H1 (cell line): Measurements from ENCODE around the gene TMEM183A. TPM values are rescaled to one million over a fixed set of nuclear protein-coding genes. Genes with fewer than 3 reads are reported as not detected.

Experiments used
- CTCF ChIA-PET: fragments of 300-600 bp; sonication (Branson Sonifier 250); formaldehyde crosslinking; loops from one replicate; lab custom pipeline; 2021; ENCODE audit not compliant: partially characterized antibody; lab: Charles Lee
- POLR2A ChIA-PET: fragments of 300-600 bp; sonication (Branson Sonifier 250); formaldehyde crosslinking; loops from one replicate; lab custom pipeline; 2021; ENCODE audit warnings: inconsistent platforms; ENCODE audit not compliant: partially characterized antibody; lab: Charles Lee
- DNase-seq, 2 experiments: peaks; one replicate each; pipeline versions ENCODE4 v3.0.0 to v3.0.0-alpha.2; 2010 to 2022; ENCODE audit warnings: low spot score in 2 of 2, low read depth in 1 of 2, mixed read lengths in 1 of 2
- FAIRE-seq: peaks from 2 replicates; lab custom pipeline; 2011; peaks lifted over from hg19 to GRCh38; lab: Jason Lieb, UNC
- H2AFZ ChIP-seq: 2 replicates; pipeline ENCODE4 v1.8.1; 2012; ENCODE audit warnings: low read length, inconsistent platforms
- H2AK5ac ChIP-seq: 2 replicates; pipeline ENCODE4 v1.6.1; 2013; ENCODE audit warnings: low read depth, low read length
- H2BK120ac ChIP-seq: replicated peaks from 2 replicates; pipeline ENCODE3; 2013; ENCODE audit warnings: low read depth, low read length, inconsistent platforms
- H2BK12ac ChIP-seq: 2 replicates; pipeline ENCODE4 v1.6.1; 2013; ENCODE audit warnings: low read depth, low read length
- H2BK15ac ChIP-seq: 2 replicates; pipeline ENCODE4 v1.6.1; 2013; ENCODE audit warnings: low read length
- H2BK20ac ChIP-seq: 2 replicates; pipeline ENCODE4 v1.6.1; 2013; ENCODE audit warnings: low read length
- H2BK5ac ChIP-seq: 2 replicates; pipeline ENCODE4 v1.6.1; 2013; ENCODE audit warnings: low read depth, low read length
- H3K14ac ChIP-seq: 2 replicates; pipeline ENCODE4 v1.6.1; 2013; ENCODE audit warnings: inconsistent platforms; ENCODE audit not compliant: insufficient read length
- H3K18ac ChIP-seq: 2 replicates; pipeline ENCODE4 v1.6.1; 2013; ENCODE audit warnings: low read length; ENCODE audit errors: extremely low read depth
- H3K23ac ChIP-seq: 2 replicates; pipeline ENCODE4 v1.6.1; 2013; ENCODE audit warnings: inconsistent platforms; ENCODE audit not compliant: insufficient read length
- H3K23me2 ChIP-seq: 2 replicates; pipeline ENCODE4 v1.6.1; 2013; ENCODE audit warnings: low read depth, low read length
- H3K27ac ChIP-seq: 2 replicates; pipeline ENCODE4 v1.6.1; 2011; ENCODE audit warnings: low read depth, low read length, inconsistent platforms
- H3K27me3 ChIP-seq, 4 experiments: replicated peaks in 1 of 4; 1 replicate in 1 of 4; 2 replicates in 3 of 4; pipeline versions ENCODE4 v1.6.1 to v1.8.1; 2011 to 2013; ENCODE audit warnings: low read length in 3 of 4, mild to moderate bottlenecking in 3 of 4, inconsistent platforms in 2 of 4, mixed read lengths in 2 of 4, moderate library complexity in 1 of 4; ENCODE audit not compliant: control insufficient read depth in 3 of 4, insufficient read depth in 3 of 4; ENCODE audit errors: extremely low read depth in 1 of 4
- H3K36me3 ChIP-seq, 4 experiments: 2 replicates each; pipeline versions ENCODE4 v1.6.1 to v1.8.1; 2011 to 2013; ENCODE audit warnings: mild to moderate bottlenecking in 4 of 4, low read length in 3 of 4, moderate library complexity in 2 of 4, control low read depth in 1 of 4, inconsistent platforms in 1 of 4; ENCODE audit not compliant: insufficient read depth in 4 of 4, control insufficient read depth in 2 of 4
- H3K4ac ChIP-seq: replicated peaks from 2 replicates; pipeline ENCODE3; 2013; ENCODE audit warnings: low read length, low read depth, mixed read lengths, inconsistent platforms; ENCODE audit not compliant: insufficient read length
- H3K4me1 ChIP-seq, 4 experiments: replicated peaks in 1 of 4; 1 replicate in 1 of 4; 2 replicates in 3 of 4; pipeline versions ENCODE4 v1.6.1 to v1.8.1; 2011 to 2013; ENCODE audit warnings: low read length in 3 of 4, inconsistent platforms in 2 of 4, mixed read lengths in 1 of 4; ENCODE audit not compliant: insufficient read depth in 4 of 4, control insufficient read depth in 3 of 4
- H3K4me2 ChIP-seq, 2 experiments: 2 replicates each; pipeline versions ENCODE4 v1.6.1 to v1.8.1; 2011 to 2013; ENCODE audit warnings: low read depth in 2 of 2, low read length in 2 of 2, control low read depth in 1 of 2, inconsistent platforms in 1 of 2, mild to moderate bottlenecking in 1 of 2; ENCODE audit not compliant: insufficient read depth in 1 of 2
- H3K4me3 ChIP-seq, 4 experiments: fragments of 200-600, 300-600 bp in 1 of 4; sonication (generic), shearing (Covaris generic), sonication (Bioruptor Twin) in 1 of 4; 2 replicates each; pipeline versions ENCODE4 v1.5.1 to v1.8.1; 2011 to 2016; ENCODE audit warnings: low read length in 4 of 4, low read depth in 3 of 4, control low read depth in 2 of 4, inconsistent platforms in 2 of 4, mild to moderate bottlenecking in 2 of 4, mixed read lengths in 1 of 4, moderate library complexity in 1 of 4; ENCODE audit not compliant: insufficient read depth in 2 of 4; ENCODE audit errors: extremely low read depth in 1 of 4
- H3K56ac ChIP-seq: replicated peaks from 2 replicates; pipeline ENCODE3; 2013; ENCODE audit warnings: low read depth, mild to moderate bottlenecking, mixed read lengths, low read length, inconsistent platforms; ENCODE audit not compliant: insufficient read length
- H3K79me1 ChIP-seq: 2 replicates; pipeline ENCODE4 v1.6.1; 2013; ENCODE audit warnings: low read depth, low read length, control low read depth
- H3K79me2 ChIP-seq, 2 experiments: 2 replicates each; pipeline versions ENCODE4 v1.6.1 to v1.8.1; 2012 to 2013; ENCODE audit warnings: low read length in 2 of 2, mild to moderate bottlenecking in 2 of 2, inconsistent platforms in 1 of 2; ENCODE audit not compliant: insufficient read depth in 2 of 2, control insufficient read depth in 1 of 2
- H3K9ac ChIP-seq, 4 experiments: replicated peaks in 1 of 4; 1 replicate in 1 of 4; 2 replicates in 3 of 4; pipeline versions ENCODE4 v1.6.1 to v1.8.1; 2011 to 2013; ENCODE audit warnings: low read depth in 3 of 4, low read length in 3 of 4, control low read depth in 2 of 4, mild to moderate bottlenecking in 2 of 4, moderate library complexity in 2 of 4, inconsistent platforms in 1 of 4; ENCODE audit errors: extremely low read depth in 1 of 4
- H3K9me3 ChIP-seq, 2 experiments: 2 replicates each; pipeline versions ENCODE4 v1.6.1 to v1.8.1; 2012 to 2013; ENCODE audit warnings: mild to moderate bottlenecking in 2 of 2, moderate library complexity in 2 of 2, control low read depth in 1 of 2, inconsistent platforms in 1 of 2, low read depth in 1 of 2, low read length in 1 of 2, mixed read lengths in 1 of 2; ENCODE audit not compliant: insufficient read depth in 2 of 2
- H4K20me1 ChIP-seq, 2 experiments: replicated peaks in 1 of 2; 2 replicates each; pipeline versions ENCODE3 to v1.8.1; 2011 to 2013; ENCODE audit warnings: inconsistent platforms in 2 of 2, low read length in 2 of 2, mild to moderate bottlenecking in 1 of 2; ENCODE audit not compliant: insufficient read depth in 2 of 2, control insufficient read depth in 1 of 2
- H4K5ac ChIP-seq: 2 replicates; pipeline ENCODE4 v1.6.1; 2013; ENCODE audit warnings: low read length, low read depth, mixed read lengths, inconsistent platforms; ENCODE audit not compliant: insufficient read length
- H4K8ac ChIP-seq: 2 replicates; pipeline ENCODE4 v1.8.0; 2013; ENCODE audit warnings: mild to moderate bottlenecking, moderate library complexity, low read length, inconsistent platforms; ENCODE audit not compliant: insufficient read depth; ENCODE audit errors: extremely low read depth
- H4K91ac ChIP-seq: replicated peaks from 2 replicates; pipeline ENCODE3; 2013; ENCODE audit warnings: low read length, mixed read lengths, inconsistent platforms; ENCODE audit not compliant: insufficient read length
- CTBP2 ChIP-seq: IDR thresholded peaks from 2 replicates; pipeline ENCODE4 v1.7.0; 2011; ENCODE audit warnings: borderline replicate concordance, mild to moderate bottlenecking, moderate library complexity, mixed read lengths, low read length; ENCODE audit not compliant: insufficient read depth, insufficient read length
- PHF8 ChIP-seq: fragments of 200-600 bp; sonication (generic); conservative IDR thresholded peaks from 2 replicates; pipeline ENCODE4 v1.7.1; 2012; ENCODE audit warnings: low read depth, mild to moderate bottlenecking, inconsistent platforms, low read length, moderate library complexity
- WGBS, 2 experiments: shearing (Covaris generic) in 1 of 2; methylation state at CpG; one replicate each; pipeline versions ENCODE4 v1.1.6 to v1.1.7; 2013 to 2015; ENCODE audit warnings: low lambda C conversion rate in 2 of 2, mixed read lengths in 2 of 2, inconsistent platforms in 1 of 2, low coverage in 1 of 2, missing lambda C conversion rate in 1 of 2; ENCODE audit not compliant: insufficient replicate concordance in 2 of 2, insufficient coverage in 1 of 2, insufficient read length in 1 of 2; ENCODE audit errors: extremely low coverage in 1 of 2, missing lambda C conversion rate in 1 of 2; 5-methylcytosine and 5-hydroxymethylcytosine counted together
- polyA plus RNA-seq, 7 experiments: library from polyadenylated mRNA; depleted of rRNA in 3 of 7; stranded (reverse) in 5 of 7; unstranded in 2 of 7; fragments of >200 nt in 5 of 7; fragments of 200-250 nt in 2 of 7; gene quantifications; 1 replicate in 5 of 7; 2 replicates in 1 of 7; 4 replicates in 1 of 7; pipeline versions ENCODE4 v1.2.1 to v1.2.3, GENCODE V29; 2011 to 2013; ENCODE audit warnings: missing spikeins in 2 of 7, mixed read lengths in 2 of 7
- total RNA-seq: library from RNA; stranded (reverse); fragmentation: NEBNext Ultra II Directional; extraction: Animal tissue kit (Norgen Biotek cat#: 25700); gene quantifications from 2 replicates; pipeline ENCODE4 v1.2.1, GENCODE V29; 2021

Gene TMEM183A
- total and polyA plus RNA-seq, 2 of the 8 experiments (the other 6 are each of a cell fraction or from before 2014, with no cell fraction given), result 107 to 173 TPM

- peaks cover 6% of the 10 kb centered on the region; the same call in 1 of the 2 replicates for H3K23me2 ChIP-seq
- peaks cover 3 to 32% (median 31%) of the 10 kb centered on the region in 4 experiments for H3K27me3 ChIP-seq
- H3K56ac ChIP-seq, result no peak overlapping the region
- no peak overlapping the region for H2BK5ac ChIP-seq
- no peak overlapping the region for H3K27ac ChIP-seq
- H4K5ac ChIP-seq, result no peak overlapping the region
- no peak overlapping the region for H2BK120ac ChIP-seq
- no peak overlapping the region for H3K4ac ChIP-seq
- no peak overlapping the region for H3K18ac ChIP-seq
- FAIRE-seq (no peak), DNase-seq (no peak)
- H3K9ac ChIP-seq, result no peak overlapping the region
- H3K4me3 ChIP-seq, result no peak overlapping the region
- H3K79me1 ChIP-seq, result no peaks in the 10 kb centered on the region; the same call in 1 of the 2 replicates
- peaks cover 0 to 10% (median 5%) of the 10 kb centered on the region in 4 experiments; a peak in 5 of 7 replicates for H3K4me1 ChIP-seq
- no peak overlapping the region for H2AFZ ChIP-seq
- no peak overlapping the region for H2AK5ac ChIP-seq
- POLR2A ChIA-PET, result interaction anchor here (0.6 to 1.2 kb wide), 2 partner anchors 25 to 1033 kb away, joined by 3 to 6 read pairs; no protein-coding TSS in a partner anchor
- no peak overlapping the region for H3K4me2 ChIP-seq
- H2BK12ac ChIP-seq, result no peak overlapping the region
- H4K8ac ChIP-seq, result no peak overlapping the region
- H3K79me2 ChIP-seq, result no peaks in the 10 kb centered on the region
- CTCF ChIA-PET, result interaction anchor here (0.7 to 49.7 kb wide), 6 partner anchors 11 to 143 kb away, joined by 3 to 1089 read pairs (median 73); partner anchors contain the start of genes ADORA1, MYOG and PPFIA4
- H3K9me3 ChIP-seq, result no peaks in the 10 kb centered on the region
- no peak overlapping the region for H3K23ac ChIP-seq
- H3K36me3 ChIP-seq, result no peaks in the 10 kb centered on the region
- no peak overlapping the region for H2BK15ac ChIP-seq
- peaks cover 0 to 5% of the 10 kb centered on the region in 2 experiments for H4K20me1 ChIP-seq
- WGBS, 2 experiments, result 79% methylated on average over 2 of the region's 2 CpGs; no CpG with 5 or more reads in 1 of the 2 experiments
- H3K14ac ChIP-seq, result no peak overlapping the region
- no peak overlapping the region for H2BK20ac ChIP-seq
- no peak overlapping the region for H4K91ac ChIP-seq
- no peak for TF ChIP-seq CTBP2
- no peak for TF ChIP-seq PHF8
These were observed 66.3 kb downstream of the TMEM183A start for GRCh38 chr1:203073469-203073868.
